ENCODE data around the gene NR2F2.
"Not testable (repeated sequence)": the region's sequence is repeated elsewhere in the genome, so short reads cannot be mapped to it uniquely, and the experiment has no call there.

Gene NR2F2

GRCh38 chr15:96367311-96368200 is 37.1 kb downstream of the NR2F2 start:
- no peak for DNase-seq (ENCODE audit: low read depth)

DNA sequence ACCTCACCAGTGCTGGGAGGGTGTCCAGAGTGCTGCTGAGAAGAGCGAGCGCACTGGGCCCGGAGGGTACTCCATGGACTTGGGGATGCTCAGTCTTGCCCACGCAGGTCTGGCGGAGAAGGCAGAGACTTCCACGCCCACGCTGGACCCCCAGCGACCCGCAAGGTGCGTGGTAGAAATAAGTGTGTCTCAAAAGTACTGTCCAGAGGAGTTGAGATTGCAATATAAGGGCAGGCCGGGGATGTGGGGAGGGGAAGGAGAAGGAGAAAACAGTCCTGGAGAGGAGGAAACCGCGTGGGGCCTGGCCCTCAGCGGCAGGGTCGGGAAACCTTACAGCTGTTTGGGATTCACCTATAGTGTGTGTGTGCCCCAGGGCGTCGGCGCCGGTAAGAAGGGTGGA is 38.9 kb downstream of the NR2F2 start:
- no peak for DNase-seq (ENCODE audit: low read depth)

- DNase-seq (ENCODE audit: low read depth) = no peak
Observed at GRCh38 chr15:96369825-96370621, 39.5 kb downstream of the NR2F2 start.

DNA sequence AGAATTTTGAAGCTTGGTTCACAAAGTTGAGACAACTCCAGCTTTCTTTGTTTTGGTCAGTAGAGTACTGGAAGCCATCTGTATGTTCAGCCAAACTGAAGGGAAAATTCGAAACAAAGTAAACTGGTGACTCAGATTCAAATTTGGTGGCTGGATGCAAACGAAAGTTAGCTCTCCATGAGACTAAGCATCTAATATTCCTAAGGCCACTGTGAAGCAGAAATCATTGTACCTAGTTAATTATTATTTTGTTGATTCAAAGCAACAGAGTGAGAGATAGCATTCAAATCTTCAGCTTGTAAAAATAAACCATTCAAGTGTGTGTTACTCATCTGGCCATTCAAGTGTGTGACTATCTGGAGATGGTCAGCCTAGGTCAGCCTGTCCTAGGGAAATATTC is 42.1 kb downstream of the NR2F2 start:
- DNase-seq (ENCODE audit: low read depth) = no peak

DNA sequence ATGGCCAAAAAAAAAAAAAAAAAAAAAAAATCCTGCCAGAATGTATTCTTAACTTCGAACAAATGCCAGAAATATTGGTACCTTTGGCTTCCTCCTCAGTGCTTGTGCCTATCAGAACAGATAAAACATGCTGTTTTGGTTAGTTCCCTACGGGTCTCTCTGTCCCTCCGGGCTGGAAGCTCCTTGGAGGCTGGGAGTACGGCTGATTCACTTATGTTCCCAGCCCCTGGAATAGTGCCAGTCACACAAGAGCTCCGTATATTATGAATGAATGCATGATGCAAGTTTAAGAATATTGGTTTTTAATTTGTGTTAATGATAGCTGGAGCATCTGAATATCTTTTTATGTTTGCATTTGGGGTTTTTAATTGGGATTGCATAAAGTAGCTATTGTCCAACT is 44.0 kb downstream of the NR2F2 start:
- no peak for DNase-seq (ENCODE audit: low read depth)

- not testable (repeated sequence) for DNase-seq (ENCODE audit: low read depth)
Observed at GRCh38 chr15:96379592-96379991, 49.1 kb downstream of the NR2F2 start.

- no peak for DNase-seq (ENCODE audit: low read depth)
Observed at GRCh38 chr15:96381463-96381862, 51.0 kb downstream of the NR2F2 start.

GRCh38 chr15:96385195-96385594 is 54.7 kb downstream of the NR2F2 start:
- DNase-seq (ENCODE audit: low read depth) = no peak

DNA sequence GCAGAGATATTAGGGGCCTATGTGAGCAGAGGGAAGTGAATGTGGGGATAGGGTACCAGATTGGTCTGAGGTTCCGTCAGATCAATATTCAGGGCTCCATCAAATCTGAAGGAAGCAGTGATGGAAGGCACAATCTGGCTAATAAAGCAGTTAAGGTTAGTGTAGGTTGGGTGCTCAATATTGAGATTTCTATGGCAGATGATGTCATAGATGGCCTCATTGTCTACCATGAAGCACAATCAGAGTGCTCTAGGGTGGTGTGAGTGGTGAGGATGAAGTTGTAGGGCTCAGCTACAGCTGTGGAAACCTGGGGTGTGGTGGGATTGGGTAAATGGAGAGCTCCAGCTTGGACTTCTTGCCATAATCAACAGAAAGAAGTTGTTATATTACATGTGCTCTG is 58.2 kb downstream of the NR2F2 start:
- DNase-seq (ENCODE audit: low read depth) = no peak

All from activated T-helper 1 cell treated with Interleukin-2 at 50 U/mL for 16 hours (primary cell).